Left lobe of liver (tissue), 2 donors: ENCODE results near the gene MAK. TPM values are rescaled to one million over a fixed set of nuclear protein-coding genes. Genes with fewer than 3 reads are reported as not detected.
"Not testable (repeated sequence)": the region's sequence is repeated elsewhere in the genome, so short reads cannot be mapped to it uniquely, and the experiment has no call there.

Experiments
- ATAC-seq: fragments of 200-7000 bp; cut with Tn5 transposase; one replicate; pipeline ENCODE4 v1.9.1; 2020; ENCODE audit warnings: mild to moderate bottlenecking, moderate library complexity
- DNase-seq: peaks from one replicate; pipeline ENCODE4 v3.0.0-alpha.2; 2020; ENCODE audit warnings: low spot score
- total RNA-seq: library from RNA; stranded (reverse); gene quantifications from one replicate; pipeline ENCODE4 v1.2.1, GENCODE V29; 2021
- donor health status: DM: no; HTN: no; CAD: no; lungs with moderate emphysema.
- donor health status: DM: no; HTN: yes; CAD: no.

Gene MAK, protein sequence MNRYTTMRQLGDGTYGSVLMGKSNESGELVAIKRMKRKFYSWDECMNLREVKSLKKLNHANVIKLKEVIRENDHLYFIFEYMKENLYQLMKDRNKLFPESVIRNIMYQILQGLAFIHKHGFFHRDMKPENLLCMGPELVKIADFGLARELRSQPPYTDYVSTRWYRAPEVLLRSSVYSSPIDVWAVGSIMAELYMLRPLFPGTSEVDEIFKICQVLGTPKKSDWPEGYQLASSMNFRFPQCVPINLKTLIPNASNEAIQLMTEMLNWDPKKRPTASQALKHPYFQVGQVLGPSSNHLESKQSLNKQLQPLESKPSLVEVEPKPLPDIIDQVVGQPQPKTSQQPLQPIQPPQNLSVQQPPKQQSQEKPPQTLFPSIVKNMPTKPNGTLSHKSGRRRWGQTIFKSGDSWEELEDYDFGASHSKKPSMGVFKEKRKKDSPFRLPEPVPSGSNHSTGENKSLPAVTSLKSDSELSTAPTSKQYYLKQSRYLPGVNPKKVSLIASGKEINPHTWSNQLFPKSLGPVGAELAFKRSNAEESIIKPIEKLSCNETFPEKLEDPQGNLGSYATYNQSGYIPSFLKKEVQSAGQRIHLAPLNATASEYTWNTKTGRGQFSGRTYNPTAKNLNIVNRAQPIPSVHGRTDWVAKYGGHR
- not detected for total RNA-seq

DNA sequence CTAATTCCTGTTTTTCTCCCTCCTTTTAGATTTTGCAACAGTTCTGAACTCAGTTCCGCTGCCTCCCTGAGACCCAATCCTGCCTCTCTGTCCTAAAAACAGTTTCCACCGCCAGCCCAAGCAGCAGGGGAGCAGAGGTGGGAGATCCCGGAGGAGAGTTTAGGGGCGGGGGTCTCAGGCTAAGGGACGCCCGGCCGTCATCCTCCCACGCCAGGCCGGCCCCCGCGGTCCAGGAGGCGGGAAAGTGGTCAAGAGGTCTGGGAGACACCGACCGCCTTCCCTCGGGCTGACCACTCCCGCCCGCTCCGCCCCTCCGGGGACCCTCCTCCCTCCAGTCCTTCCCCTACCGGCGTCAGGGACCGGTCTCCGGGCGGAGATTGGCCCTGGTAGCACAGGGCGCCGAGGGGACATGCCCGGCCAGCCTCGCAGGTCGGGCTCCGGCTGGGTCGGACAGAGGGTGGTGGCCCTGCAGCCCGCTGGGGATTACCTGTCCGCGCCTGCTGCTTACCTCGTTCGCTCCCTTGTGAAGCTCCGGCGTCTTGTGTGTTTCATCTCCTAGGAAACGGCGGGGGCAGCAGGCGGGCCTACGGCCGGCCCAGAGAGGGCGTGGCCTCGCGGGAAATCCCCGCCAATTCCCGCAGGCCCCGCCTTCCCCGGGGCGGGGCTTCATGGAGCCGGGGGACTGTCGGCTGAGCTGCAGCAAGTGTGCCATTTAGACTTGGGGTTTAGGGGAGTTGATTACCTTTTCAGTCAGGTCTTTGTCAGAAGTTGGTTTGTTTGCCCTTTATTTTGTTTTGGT is at the start of gene MAK:
Gene MAK (minus strand): TSS at position 545 of the 799 bp plus-strand sequence. CDS start 7,891 bp downstream, outside the sequence.
- ATAC-seq (peak; percentile 97), DNase-seq (peak; percentile 92)

- DNase-seq (no peak), ATAC-seq (peak; percentile 25)
Observed at GRCh38 chr6:10886691-10887502, 48.6 kb upstream of the MAK start, which contains the start of gene SYCP2L. Gene SYCP2L (plus strand): TSS chr6:10887052. CDS start chr6:10887127, 75 bp downstream.

DNA sequence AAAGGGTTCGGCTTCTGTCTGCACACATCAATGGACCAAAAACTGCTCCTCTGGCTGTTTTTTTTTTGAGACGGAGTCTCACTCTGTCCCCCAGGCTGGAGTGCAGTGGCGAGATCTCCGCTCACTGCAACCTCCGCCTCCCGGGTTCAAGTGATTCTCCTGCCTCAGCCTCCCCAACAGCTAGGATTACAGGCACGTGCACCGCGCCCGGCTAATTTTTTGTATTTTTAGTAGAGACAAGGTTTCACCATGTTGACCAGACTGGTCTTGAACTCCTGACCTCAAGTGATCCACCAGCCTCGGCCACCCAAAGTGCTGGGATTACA is 48.0 kb upstream of the MAK start:
- not testable (repeated sequence) for ATAC-seq, DNase-seq

DNA sequence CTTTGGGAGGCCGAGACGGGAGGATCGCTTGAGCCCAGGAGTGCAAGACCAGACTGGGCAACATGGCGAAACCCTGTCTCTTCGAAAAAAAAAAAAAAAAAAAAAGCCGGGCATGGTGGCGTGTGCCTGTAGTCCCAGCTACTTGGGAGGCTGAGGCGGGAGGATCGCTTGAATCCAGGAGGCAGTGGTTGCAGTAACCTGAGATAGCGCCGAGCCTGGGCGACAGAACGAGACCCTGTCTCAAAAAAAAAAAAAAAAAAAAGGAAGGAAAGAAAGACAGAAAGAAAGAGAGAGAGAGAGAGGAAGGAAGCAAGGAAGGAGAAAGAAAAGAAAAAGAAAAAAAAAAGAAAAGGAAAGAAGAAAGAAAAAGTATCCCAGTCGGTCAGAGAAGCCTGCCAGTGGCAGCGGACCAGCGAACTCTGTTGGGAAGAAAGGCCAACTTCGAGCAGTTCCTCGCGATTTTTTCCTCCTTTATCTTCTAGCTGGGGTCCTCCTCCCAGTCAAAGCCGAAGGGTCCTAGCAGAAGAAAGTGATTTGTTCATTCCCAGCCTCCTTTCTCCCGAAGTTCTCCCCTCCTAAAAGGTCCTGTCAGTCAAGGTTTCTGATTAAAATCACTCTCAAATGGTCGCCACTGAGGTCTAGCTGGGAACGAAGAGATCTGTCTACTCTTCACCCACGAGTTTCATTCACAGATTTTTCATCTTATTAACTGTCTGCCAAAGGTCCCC is 46.1 kb upstream of the MAK start:
- no peak for ATAC-seq
- DNase-seq: no peak

DNA sequence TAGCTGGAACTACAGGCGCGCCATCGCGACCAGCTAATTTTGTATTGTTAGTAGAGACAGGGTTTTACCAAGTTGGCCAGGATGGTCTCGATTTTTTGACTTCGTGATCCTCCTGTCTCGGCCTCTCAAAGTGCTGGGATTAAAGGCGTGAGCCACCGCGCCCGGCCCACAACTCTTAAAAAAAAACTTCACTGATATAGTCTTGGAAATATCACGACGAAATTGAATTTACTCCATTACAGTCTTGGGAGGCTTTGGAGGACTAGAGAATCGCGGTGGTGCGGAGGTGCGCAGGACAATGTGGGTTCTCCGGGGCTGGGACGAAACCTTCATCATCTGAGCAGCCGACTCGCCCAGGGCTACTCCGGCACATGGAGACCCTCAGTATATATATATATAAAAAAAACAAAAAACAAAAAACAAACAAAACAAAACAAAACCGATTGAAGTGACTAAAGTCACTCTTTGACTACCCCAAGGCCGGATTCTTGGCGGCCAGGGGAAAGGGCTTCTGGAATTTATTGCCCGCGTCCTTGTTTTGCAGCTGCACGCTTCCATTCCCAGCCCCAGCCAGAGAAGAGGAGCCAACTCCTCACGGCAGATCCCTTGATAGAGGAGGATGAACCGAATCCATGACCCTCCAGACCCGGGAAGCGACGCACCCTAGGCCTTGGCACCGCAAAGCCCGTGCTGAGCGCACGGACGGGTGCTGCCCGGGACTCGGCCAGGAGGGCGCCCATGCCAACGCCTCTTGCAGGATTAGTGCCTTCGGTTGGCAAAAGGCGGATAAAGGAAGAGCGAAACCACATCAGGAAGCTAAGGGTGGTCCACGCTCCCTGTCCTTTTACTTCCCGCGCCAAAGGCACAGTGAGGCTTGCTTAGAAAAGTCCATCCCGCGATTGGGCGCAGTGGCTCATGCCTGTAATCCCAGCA is 45.2 kb upstream of the MAK start:
- DNase-seq (no peak), ATAC-seq (no peak)

DNA sequence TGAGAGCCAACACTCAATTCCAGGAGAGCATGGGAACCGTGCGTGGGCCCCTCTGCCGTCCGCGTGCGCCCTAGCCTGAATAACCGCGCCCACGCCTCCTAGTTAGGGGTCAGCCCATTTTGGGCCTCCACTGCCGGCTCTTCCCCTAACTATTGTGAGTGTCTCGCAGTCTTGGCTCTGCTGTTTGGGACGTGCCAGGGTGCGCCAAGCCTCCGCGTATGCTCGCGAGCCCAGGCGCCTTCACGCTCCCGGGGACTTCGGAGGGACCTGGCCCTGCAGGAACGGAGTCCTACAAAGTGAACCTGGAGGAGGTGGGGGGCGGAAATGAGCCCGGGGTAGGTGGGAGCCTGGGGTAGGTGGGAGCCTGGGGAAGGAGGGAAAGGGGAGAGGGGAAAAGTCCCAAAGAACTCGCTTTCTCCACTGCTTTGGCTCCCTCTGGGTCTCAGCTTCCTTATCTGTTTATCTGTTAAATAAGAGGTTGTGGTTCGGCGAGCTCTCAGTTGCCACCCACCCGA is 44.4 kb upstream of the MAK start:
- DNase-seq (no peak), ATAC-seq (no peak)

- ATAC-seq, DNase-seq: not testable (repeated sequence)
Observed at GRCh38 chr6:10882253-10882630, 43.9 kb upstream of the MAK start.

DNA sequence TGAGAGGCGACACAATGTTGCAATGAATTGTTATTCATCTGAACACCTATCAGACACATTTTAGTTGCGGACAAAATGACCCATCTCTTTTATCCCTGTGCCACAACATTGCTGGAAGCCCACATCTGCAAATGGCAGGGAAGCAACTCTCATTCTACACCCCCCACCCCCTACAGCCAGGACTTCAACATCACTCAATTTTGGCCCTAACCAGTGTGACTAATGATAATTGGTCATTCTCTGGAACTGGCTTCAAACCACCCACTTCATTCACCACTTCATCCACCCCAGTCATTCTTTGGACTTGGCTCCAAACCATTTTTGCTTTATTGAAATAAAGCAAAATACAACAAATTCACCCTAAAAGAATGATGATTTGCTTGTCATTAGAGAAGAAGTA is 42.0 kb upstream of the MAK start:
- DNase-seq (no peak), ATAC-seq (no peak)

GRCh38 chr6:10877871-10878270 is 39.5 kb upstream of the MAK start:
- DNase-seq: no peak
- no peak for ATAC-seq

GRCh38 chr6:10877012-10877411 is 38.7 kb upstream of the MAK start:
- no peak for ATAC-seq
- DNase-seq: no peak

GRCh38 chr6:10875026-10875425 is 36.7 kb upstream of the MAK start:
- no peak for DNase-seq
- no peak for ATAC-seq

DNA sequence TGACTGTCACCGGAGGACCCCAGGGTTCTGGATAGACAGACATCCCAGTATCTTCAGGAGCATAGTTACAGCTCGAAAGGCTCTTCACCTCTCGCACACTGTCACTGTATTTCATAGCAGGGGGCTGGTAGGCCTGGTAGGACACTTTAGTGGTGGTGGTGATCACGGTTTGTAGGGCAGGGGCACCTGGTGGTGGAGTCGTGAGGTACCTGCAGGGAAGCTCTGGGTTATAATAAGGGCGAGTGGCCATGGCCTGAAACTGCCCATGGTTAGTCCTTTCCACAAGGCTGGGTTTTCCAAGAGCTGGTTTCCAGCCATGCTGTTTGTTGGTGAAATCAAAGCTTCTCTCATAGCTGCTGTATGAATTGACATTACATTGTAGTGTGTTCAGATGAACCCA is 35.9 kb upstream of the MAK start:
- ATAC-seq (no peak), DNase-seq (no peak)

- ATAC-seq (no peak), DNase-seq (no peak)
Observed at GRCh38 chr6:10873374-10873773, 35.0 kb upstream of the MAK start.

DNA sequence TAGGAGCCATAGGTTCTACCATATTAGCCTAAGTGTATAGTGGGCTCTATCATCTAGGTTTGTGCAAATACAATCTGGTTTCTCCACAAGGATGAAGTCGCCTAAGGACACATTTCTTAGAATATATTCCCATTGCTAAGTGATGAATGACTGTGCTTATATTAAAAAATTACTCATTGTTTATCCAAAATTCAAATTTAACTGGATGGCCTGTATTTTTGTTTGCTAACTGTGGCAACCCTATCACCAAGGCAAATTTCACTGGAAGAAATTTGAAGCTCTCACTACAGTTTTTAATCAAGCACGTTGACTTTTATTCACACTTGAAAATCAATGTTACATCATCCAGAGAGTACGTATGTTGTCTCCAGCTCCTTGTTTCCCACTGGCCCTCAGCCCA is 29.6 kb upstream of the MAK start:
- no peak for ATAC-seq
- DNase-seq: no peak

DNA sequence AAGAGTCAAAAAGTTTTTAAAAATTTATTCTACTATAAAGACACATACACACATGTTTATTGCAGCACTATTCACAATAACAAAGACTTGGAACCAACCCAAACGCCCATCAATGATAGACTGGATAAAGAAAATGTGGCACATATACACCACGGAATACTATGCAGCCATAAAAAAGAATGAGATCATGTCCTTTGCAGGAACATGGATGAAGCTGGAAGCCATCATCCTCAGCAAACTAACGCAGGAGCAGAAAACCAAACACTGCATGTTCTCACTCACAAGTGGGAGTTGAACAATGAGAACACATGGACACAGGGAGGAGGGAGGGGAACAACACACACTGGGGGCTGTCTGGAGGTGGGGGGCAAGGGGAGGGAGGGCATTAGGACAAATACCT is 28.4 kb upstream of the MAK start:
- DNase-seq, ATAC-seq: not testable (repeated sequence)

DNA sequence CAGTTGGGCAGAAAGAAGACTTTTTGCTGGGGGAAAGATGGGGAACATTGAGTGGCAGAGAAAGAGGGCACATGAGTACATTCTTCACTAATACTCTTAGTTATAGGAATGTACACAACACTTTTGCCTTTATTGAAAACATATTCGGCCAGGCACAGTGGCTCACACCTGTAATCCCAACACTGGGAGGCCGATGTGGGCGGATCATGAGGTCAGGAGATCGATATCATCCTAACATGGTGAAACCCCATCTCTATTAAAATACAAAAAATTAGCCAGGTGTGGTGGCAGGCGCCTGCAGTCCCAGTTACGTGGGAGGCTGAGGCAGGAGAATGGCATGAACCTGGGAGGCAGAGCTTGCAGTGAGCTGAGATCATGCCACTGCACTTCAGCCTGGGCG is 24.7 kb upstream of the MAK start:
- not testable (repeated sequence) for DNase-seq, ATAC-seq

DNA sequence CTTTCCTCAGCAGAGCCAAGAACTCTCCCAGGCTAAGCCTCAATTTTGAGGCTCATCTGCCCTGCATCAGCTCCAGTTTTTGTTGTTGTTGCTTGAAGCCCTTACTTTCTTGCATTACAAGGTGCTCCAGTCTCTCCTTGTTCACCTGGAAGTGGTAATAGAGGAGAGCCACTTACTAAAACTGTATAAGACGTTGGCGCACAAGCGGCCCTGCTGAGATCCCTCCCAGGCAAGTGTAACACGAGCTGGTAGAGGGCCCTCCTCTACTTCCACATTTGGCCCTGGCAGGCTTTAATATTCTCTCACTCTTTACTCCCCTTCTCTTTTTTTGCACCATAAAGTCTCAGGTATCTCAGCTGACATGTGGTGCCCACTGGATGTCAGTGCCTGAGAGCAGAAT is 24.0 kb upstream of the MAK start:
- ATAC-seq (no peak), DNase-seq (no peak)

DNA sequence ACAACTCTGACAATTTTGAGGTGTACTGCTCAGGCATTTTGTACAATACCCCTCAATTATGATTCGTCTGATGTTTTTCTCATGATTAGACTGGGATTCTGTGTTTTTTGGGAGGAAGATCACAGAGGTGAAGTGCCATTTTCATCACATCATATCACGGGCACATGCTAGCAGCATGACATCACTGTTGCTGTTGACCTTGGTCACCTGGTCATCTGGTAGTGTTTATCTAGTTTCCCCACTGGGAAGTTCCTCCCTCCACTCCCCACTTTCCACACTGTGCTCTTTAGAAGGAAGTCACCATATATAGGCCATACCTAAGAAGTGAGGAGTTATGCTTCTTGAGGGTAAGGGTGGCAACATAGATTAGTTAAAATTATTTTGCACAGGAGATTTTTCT is 22.7 kb upstream of the MAK start:
- no peak for DNase-seq
- no peak for ATAC-seq

- no peak for DNase-seq
- ATAC-seq: no peak
Observed at GRCh38 chr6:10857259-10857658, 18.9 kb upstream of the MAK start.
